A549 (cell line): ENCODE measurements around the gene DDX20. TPM values are rescaled to one million over a fixed set of nuclear protein-coding genes. Genes with fewer than 3 reads are reported as not detected.
A peak's percentile ranks its signal among the peaks of the same experiment; 100 is the strongest.

Experiments
- ATAC-seq, 2 experiments: fragments of 200-7000 bp in 1 of 2; fragments of >200 bp in 1 of 2; cut with Nextera tagmentation in 1 of 2; cut with Tn5 transposase in 1 of 2; 3 replicates each; pipeline versions ENCODE4 v1.8.0 to v1.9.1; 2018 to 2020; ENCODE audit warnings: mild to moderate bottlenecking in 1 of 2, moderate library complexity in 1 of 2
- CTCF ChIA-PET: fragments of 300-600 bp; sonication (Branson Sonifier 250); formaldehyde crosslinking; extraction: SDS; loops from one replicate; lab custom pipeline; 2021; ENCODE audit warnings: antibody characterized with exemption, inconsistent platforms; lab: Yijun Ruan, JAX
- POLR2A ChIA-PET: fragments of 350-600 bp; formaldehyde crosslinking; extraction: SDS; loops from one replicate; lab custom pipeline; 2021; ENCODE audit warnings: antibody characterized with exemption, inconsistent platforms; lab: Yijun Ruan, JAX
- DNase-seq, 2 experiments: peaks; one replicate each; pipeline versions ENCODE4 v3.0.0 to v3.0.0-alpha.2; 2011 to 2016; ENCODE audit warnings: low read depth in 1 of 2, low spot score in 1 of 2
- FAIRE-seq: peaks from 2 replicates; lab custom pipeline; 2011; peaks lifted over from hg19 to GRCh38; lab: Jason Lieb, UNC
- H3K27ac ChIP-seq, 2 experiments: fragments of >200 bp; sonication (Bioruptor Twin); formaldehyde crosslinking; 3 replicates each; pipeline ENCODE4 v1.5.1; 2016 to 2017
- H3K4me1 ChIP-seq: fragments of >200 bp; sonication (Bioruptor Twin); formaldehyde crosslinking; 3 replicates; pipeline ENCODE4 v1.6.1; 2016
- H3K4me2 ChIP-seq: fragments of >200 bp; sonication (Bioruptor Twin); formaldehyde crosslinking; 3 replicates; pipeline ENCODE4 v1.6.1; 2016
- H3K4me3 ChIP-seq: fragments of >200 bp; sonication (Bioruptor Twin); formaldehyde crosslinking; 3 replicates; pipeline ENCODE4 v1.5.1; 2016
- H3K9me3 ChIP-seq: fragments of >200 bp; sonication (Bioruptor Twin); formaldehyde crosslinking; 3 replicates; pipeline ENCODE4 v1.6.1; 2016
- BCL3 ChIP-seq: fragments of >200 bp; sonication (Bioruptor Twin); formaldehyde crosslinking; IDR thresholded peaks from 3 replicates; pipeline ENCODE4 v1.6.1; 2016
- BHLHE40 ChIP-seq: IDR thresholded peaks from 2 replicates; pipeline ENCODE4 v1.6.1; 2012; ENCODE audit warnings: low read depth, low read length, inconsistent platforms
- CEBPB ChIP-seq, 2 experiments: fragments of >200 bp in 1 of 2; sonication (Bioruptor Twin) in 1 of 2; formaldehyde crosslinking in 1 of 2; IDR thresholded peaks; 2 replicates each; pipeline ENCODE4 v1.6.1; 2012 to 2016
- CHD2 ChIP-seq: fragments of 150-350 bp; IDR thresholded peaks from 2 replicates; pipeline ENCODE4 v1.6.1; 2014; ENCODE audit warnings: low read length; ENCODE audit not compliant: partially characterized antibody
- CHD4 ChIP-seq: fragments of 200-600 bp; sonication (generic); IDR thresholded peaks from 2 replicates; pipeline ENCODE4 v1.6.1; 2016; ENCODE audit warnings: antibody characterized with exemption, mild to moderate bottlenecking, borderline replicate concordance
- CTCF ChIP-seq: fragments of >200 bp; sonication (Bioruptor Twin); formaldehyde crosslinking; IDR thresholded peaks from 3 replicates; pipeline ENCODE4 v1.5.1; 2016
- E2F6 ChIP-seq: IDR thresholded peaks from 2 replicates; pipeline ENCODE4 v1.6.1; 2012; ENCODE audit warnings: low read depth, borderline replicate concordance
- ELK1 ChIP-seq: fragments of 150-350 bp; IDR thresholded peaks from 2 replicates; pipeline ENCODE4 v1.6.1; 2014; ENCODE audit warnings: low read depth, mild to moderate bottlenecking, low read length
- FOSL2 ChIP-seq, 2 experiments: fragments of 450-650 bp in 1 of 2; fragments of >200 bp in 1 of 2; sonication (Bioruptor Twin) in 1 of 2; formaldehyde crosslinking; IDR thresholded peaks; 2 replicates each; pipeline versions ENCODE4 v1.5.0 to v1.6.1; 2016 to 2020; ENCODE audit warnings: mild to moderate bottlenecking in 1 of 2, moderate library complexity in 1 of 2
- HES2 ChIP-seq: fragments of >200 bp; sonication (Bioruptor Twin); formaldehyde crosslinking; IDR thresholded peaks from 2 replicates; pipeline ENCODE4 v1.6.1; 2016
- HEYL ChIP-seq: fragments of 250-450 bp; sonication (Bioruptor Pico); IDR thresholded peaks from 2 replicates; pipeline ENCODE4 v1.8.0; 2021; ENCODE audit warnings: mild to moderate bottlenecking, moderate library complexity
- HOXA7 ChIP-seq: fragments of 250-450 bp; sonication (Bioruptor Pico); IDR thresholded peaks from 2 replicates; pipeline ENCODE4 v1.5.0; 2020; ENCODE audit warnings: mild to moderate bottlenecking, moderate library complexity
- HOXB13 ChIP-seq: fragments of 250-450 bp; sonication (Bioruptor Pico); IDR thresholded peaks from 2 replicates; pipeline ENCODE4 v1.5.0; 2020; ENCODE audit warnings: low read depth, mild to moderate bottlenecking, moderate library complexity
- JUN ChIP-seq, 2 experiments: fragments of >200 bp; sonication (Bioruptor Twin); formaldehyde crosslinking; IDR thresholded peaks; 2 replicates in 1 of 2; 3 replicates in 1 of 2; pipeline ENCODE4 v1.6.1; 2016 to 2017
- JUNB ChIP-seq: fragments of >200 bp; sonication (Bioruptor Twin); formaldehyde crosslinking; IDR thresholded peaks from 2 replicates; pipeline ENCODE4 v1.6.1; 2016
- KDM1A ChIP-seq: fragments of 200-600 bp; sonication (generic); IDR thresholded peaks from 2 replicates; pipeline ENCODE4 v1.6.1; 2016; ENCODE audit warnings: low read depth, mild to moderate bottlenecking
- KDM5A ChIP-seq: fragments of 200-600 bp; sonication (generic); IDR thresholded peaks from 2 replicates; pipeline ENCODE4 v1.6.1; 2016; ENCODE audit warnings: antibody characterized with exemption, mild to moderate bottlenecking
- MAX ChIP-seq: IDR thresholded peaks from 2 replicates; pipeline ENCODE4 v1.6.1; 2012
- MAZ ChIP-seq: fragments of 150-350 bp; IDR thresholded peaks from 2 replicates; pipeline ENCODE4 v1.6.1; 2014; ENCODE audit warnings: antibody characterized with exemption, low read depth, low read length, borderline replicate concordance
- MYC ChIP-seq: IDR thresholded peaks from 2 replicates; pipeline ENCODE4 v1.6.1; 2012; ENCODE audit warnings: mild to moderate bottlenecking, inconsistent platforms, low read length, improper control_type of control experiment, borderline replicate concordance
- NFE2L2 ChIP-seq: fragments of 150-350 bp; conservative IDR thresholded peaks from 2 replicates; pipeline ENCODE4 v1.6.1; 2014; ENCODE audit warnings: low read length
- PHF8 ChIP-seq: fragments of 200-600 bp; sonication (generic); IDR thresholded peaks from 2 replicates; pipeline ENCODE4 v1.6.1; 2016; ENCODE audit warnings: low read depth, mild to moderate bottlenecking, antibody characterized with exemption, moderate library complexity, borderline replicate concordance
- POLR2AphosphoS2 ChIP-seq: conservative IDR thresholded peaks from 2 replicates; pipeline ENCODE4 v1.6.1; 2012; ENCODE audit warnings: low read length, improper control_type of control experiment, inconsistent platforms
- RAD21 ChIP-seq, 2 experiments: fragments of >200 bp in 1 of 2; sonication (Bioruptor Twin) in 1 of 2; formaldehyde crosslinking in 1 of 2; IDR thresholded peaks in 1 of 2; conservative IDR thresholded peaks in 1 of 2; 2 replicates in 1 of 2; 3 replicates in 1 of 2; pipeline ENCODE4 v1.6.1; 2012 to 2018; ENCODE audit warnings: inconsistent platforms in 1 of 2
- RARB ChIP-seq: fragments of 250-450 bp; sonication (Bioruptor Pico); IDR thresholded peaks from 2 replicates; pipeline ENCODE4 v1.8.0; 2021; ENCODE audit warnings: mild to moderate bottlenecking, moderate library complexity
- SMC3 ChIP-seq: fragments of >200 bp; sonication (Bioruptor Twin); formaldehyde crosslinking; IDR thresholded peaks from 3 replicates; pipeline ENCODE4 v1.6.1; 2018; ENCODE audit warnings: inconsistent platforms
- ZC3H11A ChIP-seq: fragments of 450-650 bp; IDR thresholded peaks from 2 replicates; pipeline ENCODE4 v1.6.1; 2014; ENCODE audit warnings: antibody characterized with exemption, mild to moderate bottlenecking
- ZSCAN20 ChIP-seq: fragments of 250-450 bp; sonication (Bioruptor Pico); IDR thresholded peaks from 2 replicates; pipeline ENCODE4 v1.8.0; 2022; ENCODE audit warnings: mild to moderate bottlenecking, moderate library complexity
- WGBS: methylation state at CpG from one replicate; pipeline ENCODE4 v1.1.6; 2017; ENCODE audit errors: missing lambda C conversion rate; 5-methylcytosine and 5-hydroxymethylcytosine counted together
- polyA minus RNA-seq: library from RNA; depleted of rRNA, polyadenylated mRNA; stranded (reverse); fragments of >200 nt; gene quantifications from 2 replicates; pipeline ENCODE4 v1.2.3, GENCODE V29; 2011; rRNA and poly(A)+ RNA removed
- polyA plus RNA-seq, 4 experiments: library from polyadenylated mRNA; depleted of rRNA in 3 of 4; stranded (reverse); fragments of >200 nt; fragmentation: RNase III in 1 of 4; extraction: RNeasy Plus Mini Kit Qiagen cat#74134 plus additional on column Dnase treatment in 1 of 4; gene quantifications; 2 replicates in 3 of 4; 3 replicates in 1 of 4; pipeline ENCODE4 v1.2.3, GENCODE V29; 2011 to 2017

DDX20 gene
- polyA plus RNA-seq (2011; rRNA removed) = 10.1 and 13.5 TPM in 2 replicates
- 2.3 and 2.4 TPM in 2 replicates for polyA plus RNA-seq (2012; cell fraction: cytosol; rRNA removed)
- polyA plus RNA-seq (2012; cell fraction: nucleus; rRNA removed) = 4.1 and 4.2 TPM in 2 replicates
- 7.9 to 9.0 TPM (median 8.4 TPM) in 3 replicates for polyA plus RNA-seq (2017; fragmentation: RNase III; extraction: RNeasy Plus Mini Kit Qiagen cat#74134 plus additional on column Dnase treatment)
- 6.6 and 6.9 TPM in 2 replicates for polyA minus RNA-seq

- ATAC-seq (peak; percentile 93), DNase-seq (peak; percentile 76 to 93), FAIRE-seq (no peak)
- 2% methylated on average over 34 of the region's 67 CpGs for WGBS
- Histone ChIP-seq H3K4me3 (peak within 1 kb of the TSS; percentile 83), H3K27ac (peak within 1 kb of the TSS; percentile 94 to 100), H3K4me1 (peaks cover 13% of the 10 kb centered on the region; the same call in 2 of the 3 replicates), H3K4me2 (peak within 1 kb of the TSS; percentile 99), H3K9me3 (no peaks in the 10 kb centered on the region)
- ChIA-PET CTCF (interaction anchor here (0.7 to 2.6 kb wide), 13 partner anchors 8 to 281 kb away, joined by 3 to 18 read pairs (median 4); partner anchors contain the start of gene C1orf162), POLR2A (interaction anchor here (0.7 to 1.3 kb wide), 4 partner anchors 16 to 248 kb away, joined by 3 to 12 read pairs (median 5); partner anchors contain the start of gene INKA2)
- TF ChIP-seq BCL3 = peak; percentile 53; the same call in 1 of the 3 replicates
- no peak for TF ChIP-seq FOSL2 (IDR thresholded peaks at IDR 0.05)
- TF ChIP-seq FOSL2 (CRISPR knock-in tag; IDR thresholded peaks at IDR 0.05) = no peak; the same call in 1 of the 2 replicates
- peak; percentile 50; the same call in 1 of the 2 replicates for TF ChIP-seq MYC
- peak; percentile 57 for TF ChIP-seq SMC3
- peak; percentile 65 for TF ChIP-seq PHF8
- no peak for TF ChIP-seq NFE2L2
- no peak for TF ChIP-seq HOXB13 (CRISPR knock-in tag)
- TF ChIP-seq POLR2AphosphoS2 = no peak
- peak in 1 of 2 experiments; percentile 15; a peak in 2 of 5 replicates for TF ChIP-seq JUN (IDR thresholded peaks at IDR 0.05)
- peak; percentile 84 for TF ChIP-seq CTCF
- no peak for TF ChIP-seq ELK1
- TF ChIP-seq CHD4 = no peak
- peak; percentile 19; the same call in 1 of the 2 replicates for TF ChIP-seq BHLHE40
- no peak for TF ChIP-seq ZSCAN20 (CRISPR knock-in tag)
- TF ChIP-seq HES2 = no peak
- TF ChIP-seq CHD2 = peak; percentile 88
- peak; percentile 85 for TF ChIP-seq KDM5A
- TF ChIP-seq JUNB = no peak
- TF ChIP-seq RARB = no peak
- peak; percentile 74; the same call in 1 of the 2 replicates for TF ChIP-seq E2F6
- no peak for TF ChIP-seq KDM1A
- TF ChIP-seq HEYL (CRISPR knock-in tag) = no peak
- peak in 1 of 2 experiments; percentile 40; a peak in 1 of 4 replicates for TF ChIP-seq CEBPB (IDR thresholded peaks at IDR 0.05)
- no peak for TF ChIP-seq ZC3H11A
- no peak for TF ChIP-seq HOXA7 (CRISPR knock-in tag)
- no peak for TF ChIP-seq MAZ
- peak; percentile 79 for TF ChIP-seq MAX
- TF ChIP-seq RAD21 (conservative IDR thresholded peaks at IDR 0.05 in 1 of 2, IDR thresholded peaks at IDR 0.05 in 1 of 2) = peak; percentile 45 to 65
Observed at GRCh38 chr1:111755331-111756123, at the start of gene DDX20. DDX20 (plus strand) TSS chr1:111755901; CDS start chr1:111755925, 24 bp downstream.
